ENCODE data around the gene CYP26C1. TPM values are rescaled to one million over a fixed set of nuclear protein-coding genes. Genes with fewer than 3 reads are reported as not detected.

Gene CYP26C1
- total RNA-seq, 1 experiment from 2014 or later: 0.07 TPM

DNA sequence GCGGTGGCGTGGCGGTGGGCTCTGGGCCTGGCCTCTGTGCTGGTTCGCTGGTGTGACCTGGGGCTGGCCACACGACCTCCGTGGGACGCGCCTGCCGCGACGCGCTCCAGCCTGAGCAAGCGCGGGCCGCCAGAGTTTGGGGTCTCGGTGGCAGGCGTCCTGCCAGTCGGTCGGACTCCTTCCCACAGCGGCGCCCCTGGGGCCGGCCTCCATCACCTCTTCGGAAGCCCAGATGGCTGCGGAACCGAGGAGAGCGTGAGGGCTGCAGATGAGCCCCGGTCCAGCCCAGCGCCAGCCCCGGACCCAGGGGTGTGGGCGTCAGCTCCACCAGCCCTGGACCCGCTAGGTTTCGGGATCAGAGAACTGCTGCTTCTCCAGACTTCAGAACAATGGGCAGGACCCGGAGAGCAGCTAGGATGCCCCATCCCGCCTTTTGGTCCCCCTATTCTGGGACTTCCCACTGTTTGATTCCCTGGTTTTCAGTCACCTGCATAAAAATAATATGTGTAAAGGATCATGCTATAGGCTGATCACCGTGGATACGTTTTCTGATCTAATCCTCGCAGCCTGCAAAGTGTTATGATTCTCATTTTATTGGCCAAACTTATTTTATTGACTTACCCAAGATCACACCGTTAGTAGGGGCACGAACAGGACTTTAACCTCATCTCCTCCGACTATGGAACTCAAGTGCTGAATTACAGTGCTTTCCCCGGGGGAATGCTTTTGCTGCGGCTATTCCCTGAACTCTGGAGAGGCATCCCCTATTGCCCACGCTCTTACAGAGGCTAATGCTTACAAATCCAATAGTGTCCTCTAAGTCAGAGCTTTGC, 2.8 kb downstream of the CYP26C1 start:
- no peaks in the 10 kb centered on the region for H3K79me2 ChIP-seq (ENCODE audit: insufficient read depth, low read length)
- H3K27ac ChIP-seq (ENCODE audit: low read depth, low read length): no peak overlapping the region
- no peaks in the 10 kb centered on the region for H3K9me3 ChIP-seq (ENCODE audit: control insufficient read depth in 1 of 2, insufficient read depth in 1 of 2, low read depth in 1 of 2, low read length in 2 of 2)
- POLR2A ChIA-PET: no interaction called here
- H3K4me3 ChIP-seq (replicated peaks in 1 of 2; ENCODE audit: low read depth in 1 of 2, low read length in 2 of 2): no peak overlapping the region
- H3K36me3 ChIP-seq (ENCODE audit: control insufficient read depth in 1 of 2, insufficient read depth in 2 of 2, low read length in 2 of 2): no peaks in the 10 kb centered on the region
- no peak overlapping the region for H2AFZ ChIP-seq (ENCODE audit: low read depth, low read length, poor library complexity, severe bottlenecking)
- no peaks in the 10 kb centered on the region for H4K20me1 ChIP-seq (ENCODE audit: insufficient read depth)
- BruUV-seq (replicated peaks): no TSS peak
- H3K9ac ChIP-seq (ENCODE audit: low read length): no peak overlapping the region
- no peaks in the 10 kb centered on the region for H3K9me2 ChIP-seq (ENCODE audit: insufficient read depth)
- DNase-seq (ENCODE audit: low read depth, low spot score) (no peak), ATAC-seq (no peak)
- RAD21 ChIA-PET (ENCODE audit: low non-redundant PET in 1 of 2, low total read pairs in 2 of 2, uncharacterized antibody in 2 of 2, unreplicated experiment in 2 of 2): interaction anchor here in 1 of 2 experiments (0.6 kb wide), 1 partner anchor 252 kb away, joined by 3 read pairs; no protein-coding TSS in a partner anchor
- CTCF ChIA-PET: no interaction called here
- H3K4me2 ChIP-seq (ENCODE audit: low read length): no peak overlapping the region
- no peaks in the 10 kb centered on the region for H3K27me3 ChIP-seq (ENCODE audit: insufficient read depth, low read length)
- TF ChIP-seq SRF (IDR thresholded peaks at IDR 0.05; ENCODE audit: low read depth): no peak
- no peak for TF ChIP-seq FOSL1 (IDR thresholded peaks at IDR 0.05; ENCODE audit: low read depth)
- TF ChIP-seq, protein P1, sequence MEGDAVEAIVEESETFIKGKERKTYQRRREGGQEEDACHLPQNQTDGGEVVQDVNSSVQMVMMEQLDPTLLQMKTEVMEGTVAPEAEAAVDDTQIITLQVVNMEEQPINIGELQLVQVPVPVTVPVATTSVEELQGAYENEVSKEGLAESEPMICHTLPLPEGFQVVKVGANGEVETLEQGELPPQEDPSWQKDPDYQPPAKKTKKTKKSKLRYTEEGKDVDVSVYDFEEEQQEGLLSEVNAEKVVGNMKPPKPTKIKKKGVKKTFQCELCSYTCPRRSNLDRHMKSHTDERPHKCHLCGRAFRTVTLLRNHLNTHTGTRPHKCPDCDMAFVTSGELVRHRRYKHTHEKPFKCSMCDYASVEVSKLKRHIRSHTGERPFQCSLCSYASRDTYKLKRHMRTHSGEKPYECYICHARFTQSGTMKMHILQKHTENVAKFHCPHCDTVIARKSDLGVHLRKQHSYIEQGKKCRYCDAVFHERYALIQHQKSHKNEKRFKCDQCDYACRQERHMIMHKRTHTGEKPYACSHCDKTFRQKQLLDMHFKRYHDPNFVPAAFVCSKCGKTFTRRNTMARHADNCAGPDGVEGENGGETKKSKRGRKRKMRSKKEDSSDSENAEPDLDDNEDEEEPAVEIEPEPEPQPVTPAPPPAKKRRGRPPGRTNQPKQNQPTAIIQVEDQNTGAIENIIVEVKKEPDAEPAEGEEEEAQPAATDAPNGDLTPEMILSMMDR (IDR thresholded peaks at IDR 0.05 in 2 of 3, conservative IDR thresholded peaks at IDR 0.05 in 1 of 3; ENCODE audit: borderline replicate concordance in 1 of 3, insufficient read depth in 1 of 3, low read depth in 2 of 3, low read length in 2 of 3): no peak
- H3K4me1 ChIP-seq (ENCODE audit: control insufficient read depth in 1 of 2, insufficient read depth in 2 of 2, low read length in 2 of 2): no peaks in the 10 kb centered on the region
- intact Hi-C loops (cut with micrococcal nuclease): no loop called here

DNA sequence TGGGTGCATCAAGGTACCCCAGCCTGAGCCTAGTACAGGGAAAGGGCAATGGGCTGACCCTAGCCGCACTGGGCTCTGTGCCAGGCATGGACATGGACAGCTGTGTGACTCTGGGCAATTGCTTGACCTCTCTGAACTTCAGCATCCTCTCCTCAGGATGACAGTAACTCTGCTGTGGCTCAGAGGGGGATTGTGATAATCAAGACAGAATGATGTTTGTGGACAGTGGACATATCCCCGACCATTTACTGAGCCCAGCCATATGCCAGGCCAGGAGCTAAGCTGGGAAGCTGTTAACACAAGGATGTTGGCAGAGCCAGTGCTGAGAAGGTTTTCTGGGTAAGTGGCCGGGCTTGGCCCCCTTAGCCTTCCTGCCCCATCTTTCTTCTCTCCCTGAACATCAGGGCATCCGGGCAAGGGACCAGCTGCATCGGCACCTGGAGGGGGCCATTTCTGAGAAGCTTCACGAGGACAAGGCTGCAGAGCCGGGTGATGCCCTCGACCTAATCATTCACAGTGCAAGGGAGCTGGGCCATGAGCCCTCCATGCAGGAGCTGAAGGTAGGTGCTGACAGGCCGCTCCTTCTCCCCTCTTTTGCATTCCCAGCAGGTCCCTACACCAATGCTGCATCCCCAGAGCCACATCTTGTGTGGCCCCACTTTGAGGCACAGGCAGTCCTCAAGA, 3.5 kb downstream of the CYP26C1 start:
- no peak overlapping the region for H3K4me2 ChIP-seq (ENCODE audit: low read length)
- H3K9ac ChIP-seq (ENCODE audit: low read length): no peak overlapping the region
- ChIA-PET RAD21 (ENCODE audit: low non-redundant PET in 1 of 2, low total read pairs in 2 of 2, uncharacterized antibody in 2 of 2, unreplicated experiment in 2 of 2) (no interaction called here), CTCF (no interaction called here), POLR2A (no interaction called here)
- TF ChIP-seq FOSL1 (IDR thresholded peaks at IDR 0.05; ENCODE audit: low read depth): no peak
- no peak for TF ChIP-seq CEBPB (IDR thresholded peaks at IDR 0.05; ENCODE audit: low read depth)
- no peak for TF ChIP-seq POLR2A (IDR thresholded peaks at IDR 0.05; ENCODE audit: borderline replicate concordance, extremely low read depth, insufficient read depth, insufficient read length)
- no peak for TF ChIP-seq EZH2phosphoT487 (IDR thresholded peaks at IDR 0.05; ENCODE audit: borderline replicate concordance)
- no peak for TF ChIP-seq ZFX (IDR thresholded peaks at IDR 0.05)
- no peaks in the 10 kb centered on the region for H3K27me3 ChIP-seq (ENCODE audit: insufficient read depth, low read length)
- H3K36me3 ChIP-seq (ENCODE audit: control insufficient read depth in 1 of 2, insufficient read depth in 2 of 2, low read length in 2 of 2): no peaks in the 10 kb centered on the region
- intact Hi-C loops (cut with micrococcal nuclease): no loop called here
- no peaks in the 10 kb centered on the region for H3K4me1 ChIP-seq (ENCODE audit: control insufficient read depth in 1 of 2, insufficient read depth in 2 of 2, low read length in 2 of 2)
- no peak overlapping the region for H3K27ac ChIP-seq (ENCODE audit: low read depth, low read length)
- DNase-seq (ENCODE audit: low read depth, low spot score): no peak
- no TSS peak for BruUV-seq (replicated peaks)
- no peaks in the 10 kb centered on the region for H3K9me2 ChIP-seq (ENCODE audit: insufficient read depth)
- H3K4me3 ChIP-seq (replicated peaks in 1 of 2; ENCODE audit: low read depth in 1 of 2, low read length in 2 of 2): no peak overlapping the region
- no peaks in the 10 kb centered on the region for H3K79me2 ChIP-seq (ENCODE audit: insufficient read depth, low read length)
- ATAC-seq: no peak
- H2AFZ ChIP-seq (ENCODE audit: low read depth, low read length, poor library complexity, severe bottlenecking): no peak overlapping the region
- H4K20me1 ChIP-seq (ENCODE audit: insufficient read depth): no peaks in the 10 kb centered on the region
- H3K9me3 ChIP-seq (ENCODE audit: control insufficient read depth in 1 of 2, insufficient read depth in 1 of 2, low read depth in 1 of 2, low read length in 2 of 2): no peaks in the 10 kb centered on the region

Data from HCT116 (cell line).